ENCODE measurements around the gene GPR160. TPM values are rescaled to one million over a fixed set of nuclear protein-coding genes. Genes with fewer than 3 reads are reported as not detected.

The GPR160 gene
- total RNA-seq, 1 donor, result not detected

DNA sequence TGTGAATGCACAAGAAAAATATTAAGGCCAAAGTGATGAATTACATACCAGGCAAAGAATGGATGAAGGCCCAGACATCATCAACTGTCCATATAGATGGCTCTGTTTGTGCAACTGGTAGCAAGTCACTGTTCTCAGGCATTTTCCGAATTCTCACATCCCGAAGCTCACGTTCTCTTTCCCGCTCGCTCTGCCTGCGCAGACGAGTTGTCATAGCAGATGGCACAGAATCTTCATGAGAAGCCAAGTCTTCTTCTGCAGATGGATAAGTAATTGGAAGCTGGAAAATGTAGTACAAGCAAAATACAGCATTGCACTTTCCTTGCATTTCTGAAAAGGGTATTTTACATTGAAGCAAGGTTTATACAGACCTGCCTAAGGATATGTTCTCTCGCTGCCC lies 64.6 kb downstream of the GPR160 start:
- H3K4me3 ChIP-seq (ENCODE audit: insufficient read depth, low read length), result no peak overlapping the region
- peaks cover 54% of the 10 kb centered on the region for H3K36me3 ChIP-seq (ENCODE audit: insufficient read depth, low read length)
- no peaks in the 10 kb centered on the region for H3K27me3 ChIP-seq (ENCODE audit: insufficient read depth, low read length)
- no peak for DNase-seq (ENCODE audit: insufficient read length, low spot score, missing footprints)
- no peaks in the 10 kb centered on the region for H4K20me1 ChIP-seq (ENCODE audit: insufficient read depth, low read length)
- H3K4me1 ChIP-seq (ENCODE audit: insufficient read depth, low read length), result no peaks in the 10 kb centered on the region
- H3K27ac ChIP-seq (ENCODE audit: low read depth, low read length), result no peak overlapping the region
- no peak overlapping the region for H3K4me2 ChIP-seq (ENCODE audit: insufficient read depth, low read length)
- H3K9me3 ChIP-seq (ENCODE audit: low read depth, low read length), result no peaks in the 10 kb centered on the region
- no peaks in the 10 kb centered on the region for H3K79me2 ChIP-seq (ENCODE audit: insufficient read depth, low read length)
- no peak for TF ChIP-seq CTCF (IDR thresholded peaks at IDR 0.05; ENCODE audit: extremely low read depth, low read depth, low read length)
- no peak overlapping the region for H2AFZ ChIP-seq (ENCODE audit: low read length)

GRCh38 chr3:170107941-170108340 lies 70.1 kb downstream of the GPR160 start:
- Histone ChIP-seq H3K9me3 (ENCODE audit: low read depth, low read length) (no peaks in the 10 kb centered on the region), H3K79me2 (ENCODE audit: insufficient read depth, low read length) (peaks cover 6% of the 10 kb centered on the region), H3K4me3 (ENCODE audit: insufficient read depth, low read length) (no peak overlapping the region), H4K20me1 (ENCODE audit: insufficient read depth, low read length) (peaks cover 6% of the 10 kb centered on the region), H3K27me3 (ENCODE audit: insufficient read depth, low read length) (no peaks in the 10 kb centered on the region), H3K4me1 (ENCODE audit: insufficient read depth, low read length) (peaks cover 6% of the 10 kb centered on the region), H3K36me3 (ENCODE audit: insufficient read depth, low read length) (peaks cover 32% of the 10 kb centered on the region), H3K4me2 (ENCODE audit: insufficient read depth, low read length) (no peak overlapping the region), H2AFZ (ENCODE audit: low read length) (no peak overlapping the region), H3K27ac (ENCODE audit: low read depth, low read length) (no peak overlapping the region)
- DNase-seq (ENCODE audit: insufficient read length, low spot score, missing footprints), result no peak
- TF ChIP-seq CTCF (IDR thresholded peaks at IDR 0.05; ENCODE audit: extremely low read depth, low read depth, low read length), result no peak

- TF ChIP-seq CTCF (IDR thresholded peaks at IDR 0.05; ENCODE audit: extremely low read depth, low read depth, low read length), result no peak
- Histone ChIP-seq H3K4me1 (ENCODE audit: insufficient read depth, low read length) (peaks cover 6% of the 10 kb centered on the region), H3K4me2 (ENCODE audit: insufficient read depth, low read length) (no peak overlapping the region), H3K36me3 (ENCODE audit: insufficient read depth, low read length) (peaks cover 33% of the 10 kb centered on the region), H2AFZ (ENCODE audit: low read length) (no peak overlapping the region), H3K27me3 (ENCODE audit: insufficient read depth, low read length) (no peaks in the 10 kb centered on the region), H3K9me3 (ENCODE audit: low read depth, low read length) (no peaks in the 10 kb centered on the region), H4K20me1 (ENCODE audit: insufficient read depth, low read length) (peaks cover 6% of the 10 kb centered on the region), H3K79me2 (ENCODE audit: insufficient read depth, low read length) (peaks cover 6% of the 10 kb centered on the region), H3K4me3 (ENCODE audit: insufficient read depth, low read length) (no peak overlapping the region), H3K27ac (ENCODE audit: low read depth, low read length) (no peak overlapping the region)
- DNase-seq (ENCODE audit: insufficient read length, low spot score, missing footprints), result no peak
Measured at GRCh38 chr3:170108955-170109354, 71.2 kb downstream of the GPR160 start.

GRCh38 chr3:170109579-170110293 lies 71.9 kb downstream of the GPR160 start:
- DNase-seq (ENCODE audit: insufficient read length, low spot score, missing footprints), result no peak
- Histone ChIP-seq H3K4me3 (ENCODE audit: insufficient read depth, low read length) (no peak overlapping the region), H3K4me2 (ENCODE audit: insufficient read depth, low read length) (no peak overlapping the region), H3K36me3 (ENCODE audit: insufficient read depth, low read length) (peaks cover 36% of the 10 kb centered on the region), H3K79me2 (ENCODE audit: insufficient read depth, low read length) (peaks cover 6% of the 10 kb centered on the region), H3K4me1 (ENCODE audit: insufficient read depth, low read length) (peaks cover 6% of the 10 kb centered on the region), H3K27me3 (ENCODE audit: insufficient read depth, low read length) (no peaks in the 10 kb centered on the region), H3K9me3 (ENCODE audit: low read depth, low read length) (no peaks in the 10 kb centered on the region), H3K27ac (ENCODE audit: low read depth, low read length) (no peak overlapping the region), H4K20me1 (ENCODE audit: insufficient read depth, low read length) (peaks cover 6% of the 10 kb centered on the region), H2AFZ (ENCODE audit: low read length) (no peak overlapping the region)
- no peak for TF ChIP-seq CTCF (IDR thresholded peaks at IDR 0.05; ENCODE audit: extremely low read depth, low read depth, low read length)
